ENCODE data around the gene CNTNAP4.

- no peak for TF ChIP-seq POLR2AphosphoS5 (IDR thresholded peaks at IDR 0.05; ENCODE audit: low read depth, low read length)
- no peak for TF ChIP-seq REST (IDR thresholded peaks at IDR 0.05; ENCODE audit: insufficient read depth in 1 of 2, low read depth in 2 of 2, low read length in 2 of 2)
These were observed 187.9 kb downstream of the CNTNAP4 start for GRCh38 chr16:76464955-76465620.
